Omental fat pad (tissue), 4 donors: ENCODE data around the gene ZFYVE28. TPM values are rescaled to one million over a fixed set of nuclear protein-coding genes. Genes with fewer than 3 reads are reported as not detected.

Experiments used
- ATAC-seq: fragments of 150-250 bp; one replicate; pipeline ENCODE4 v1.9.1; 2016; ENCODE audit warnings: mild to moderate bottlenecking, moderate library complexity; ENCODE audit not compliant: low FRiP score
- DNase-seq: peaks from one replicate; pipeline ENCODE4 v3.0.0-alpha.2; 2019; ENCODE audit warnings: low spot score
- total RNA-seq, 4 donors: library from RNA; depleted of rRNA; stranded (reverse); fragments of >200 nt; gene quantifications; one replicate each; pipeline ENCODE4 v1.1.0, GENCODE V29; 2016
- TF ChIP-seq, protein P1 (sequence below), 3 donors: fragments of 450-650 bp; IDR thresholded peaks; one replicate each; pipeline ENCODE4 v1.5.1; 2016 to 2017; ENCODE audit warnings: antibody characterized with exemption in 3 of 3, mild to moderate bottlenecking in 3 of 3, moderate library complexity in 2 of 3

ZFYVE28 gene
- total RNA-seq, 4 donors from 2014 or later: 7.1 to 24.5 (median 16.7) TPM

DNA sequence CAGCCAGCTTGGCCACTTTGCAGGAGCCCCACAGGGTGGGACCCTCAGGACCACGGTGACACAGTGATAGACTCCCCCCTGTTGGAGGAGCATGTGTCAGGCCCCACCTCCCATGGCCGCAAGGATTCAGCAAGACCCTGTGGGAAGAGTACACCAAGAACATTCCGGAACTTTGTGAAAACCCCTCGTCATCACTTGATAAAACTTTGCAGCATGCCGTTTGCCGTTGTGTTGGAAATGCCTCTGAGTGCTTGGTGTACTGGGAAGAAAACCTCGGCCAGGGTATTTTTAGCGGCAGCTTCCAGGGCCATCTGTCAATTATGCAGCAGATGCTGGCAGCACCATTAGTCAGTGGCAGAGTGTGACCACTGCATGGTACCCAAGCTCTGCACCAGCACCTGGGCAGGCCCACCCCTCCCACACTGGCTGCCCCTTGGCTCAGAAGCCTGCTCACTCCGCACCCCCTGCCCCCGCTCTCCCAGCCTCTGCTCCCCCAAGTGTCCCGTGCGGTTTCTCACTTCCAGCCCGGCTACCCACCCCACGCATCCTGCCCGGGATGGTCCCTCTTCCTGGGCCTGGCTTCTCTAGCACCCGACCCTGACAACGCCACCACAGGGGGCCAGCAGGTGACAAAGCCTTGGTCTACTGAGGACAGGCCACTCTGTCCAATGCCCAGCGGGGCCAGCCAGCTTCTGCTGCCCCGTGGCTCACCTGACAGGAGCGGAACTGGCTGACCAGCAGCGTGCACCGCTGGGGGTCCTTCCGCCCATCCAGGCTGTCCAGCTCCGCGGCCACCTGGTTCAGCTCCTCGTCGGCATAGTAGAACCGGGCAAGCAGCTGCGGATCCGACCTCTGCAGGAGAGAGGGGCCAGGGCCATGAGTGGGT, 65.0 kb downstream of the ZFYVE28 start:
- TF ChIP-seq, protein P1, sequence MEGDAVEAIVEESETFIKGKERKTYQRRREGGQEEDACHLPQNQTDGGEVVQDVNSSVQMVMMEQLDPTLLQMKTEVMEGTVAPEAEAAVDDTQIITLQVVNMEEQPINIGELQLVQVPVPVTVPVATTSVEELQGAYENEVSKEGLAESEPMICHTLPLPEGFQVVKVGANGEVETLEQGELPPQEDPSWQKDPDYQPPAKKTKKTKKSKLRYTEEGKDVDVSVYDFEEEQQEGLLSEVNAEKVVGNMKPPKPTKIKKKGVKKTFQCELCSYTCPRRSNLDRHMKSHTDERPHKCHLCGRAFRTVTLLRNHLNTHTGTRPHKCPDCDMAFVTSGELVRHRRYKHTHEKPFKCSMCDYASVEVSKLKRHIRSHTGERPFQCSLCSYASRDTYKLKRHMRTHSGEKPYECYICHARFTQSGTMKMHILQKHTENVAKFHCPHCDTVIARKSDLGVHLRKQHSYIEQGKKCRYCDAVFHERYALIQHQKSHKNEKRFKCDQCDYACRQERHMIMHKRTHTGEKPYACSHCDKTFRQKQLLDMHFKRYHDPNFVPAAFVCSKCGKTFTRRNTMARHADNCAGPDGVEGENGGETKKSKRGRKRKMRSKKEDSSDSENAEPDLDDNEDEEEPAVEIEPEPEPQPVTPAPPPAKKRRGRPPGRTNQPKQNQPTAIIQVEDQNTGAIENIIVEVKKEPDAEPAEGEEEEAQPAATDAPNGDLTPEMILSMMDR (IDR thresholded peaks at IDR 0.05): no peak
- DNase-seq: no peak
- no peak for ATAC-seq

DNA sequence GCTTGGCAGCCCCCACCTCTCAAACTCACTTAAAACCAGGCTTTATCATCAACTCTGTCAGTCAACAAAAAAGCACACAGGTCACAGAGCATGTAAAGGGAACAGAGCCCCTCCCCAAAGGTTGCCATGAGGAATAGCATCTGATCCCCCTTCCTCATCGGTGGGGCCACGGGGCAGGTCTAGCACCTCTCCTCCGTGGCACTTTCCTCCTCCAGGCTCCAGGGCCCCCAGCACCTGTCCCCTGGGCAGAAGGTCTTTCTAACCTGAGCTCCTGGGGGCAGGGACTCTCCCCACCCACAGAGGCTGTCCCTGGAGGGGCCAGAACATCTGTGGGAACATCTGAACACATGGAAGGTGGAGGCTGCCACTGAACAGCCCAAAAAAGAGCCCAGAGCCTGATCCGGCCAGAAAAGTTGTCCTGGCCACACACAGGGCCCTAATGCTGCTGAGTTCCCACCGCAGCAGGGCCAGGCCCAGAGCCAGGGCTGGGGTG, 65.7 kb downstream of the ZFYVE28 start:
- ATAC-seq (no peak), DNase-seq (no peak)
- TF ChIP-seq, protein P1 (IDR thresholded peaks at IDR 0.05): no peak

DNA sequence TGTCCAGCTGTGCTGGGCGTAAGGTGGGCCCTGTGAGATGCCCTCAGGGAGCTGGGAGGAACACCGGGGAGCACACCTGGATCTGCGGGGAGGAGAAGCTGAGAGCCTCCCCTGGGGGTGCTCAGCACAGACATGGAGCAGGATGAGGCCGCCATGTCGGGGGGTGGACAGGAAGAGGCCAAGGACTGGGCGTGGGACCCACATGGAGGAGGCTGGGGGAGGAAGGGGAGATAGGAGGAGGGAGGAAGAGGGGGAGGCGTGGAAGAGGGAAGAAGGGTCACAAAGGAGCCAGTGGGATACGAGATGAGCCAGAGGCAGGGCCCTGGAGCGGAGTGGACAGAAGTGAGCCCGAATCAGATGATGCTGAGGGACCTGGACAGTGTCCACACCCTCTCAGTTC, 66.3 kb downstream of the ZFYVE28 start:
- TF ChIP-seq, protein P1 (IDR thresholded peaks at IDR 0.05): no peak
- no peak for ATAC-seq
- DNase-seq: peak; percentile 14

DNA sequence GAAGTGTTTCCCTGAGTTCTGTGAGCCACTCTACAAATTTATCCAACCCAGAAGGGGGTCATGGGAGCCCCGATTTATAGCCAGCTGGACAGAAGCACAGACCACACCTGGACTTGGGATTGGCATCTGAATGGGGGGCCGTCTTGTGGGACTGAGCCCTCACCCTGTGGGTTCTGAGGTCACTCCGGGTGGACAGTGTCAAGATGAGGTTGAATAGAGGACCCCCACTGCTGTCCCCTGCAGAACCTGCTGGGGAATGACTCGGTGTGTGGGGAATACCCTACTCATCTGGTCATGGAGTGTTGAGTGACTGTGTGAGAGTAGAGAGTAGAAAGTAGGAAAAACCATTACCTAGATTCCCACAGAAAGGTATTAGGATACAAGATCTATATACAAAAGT, 67.5 kb downstream of the ZFYVE28 start:
- peak; percentile 14 for DNase-seq
- TF ChIP-seq, protein P1 (IDR thresholded peaks at IDR 0.05): no peak
- ATAC-seq: no peak

DNA sequence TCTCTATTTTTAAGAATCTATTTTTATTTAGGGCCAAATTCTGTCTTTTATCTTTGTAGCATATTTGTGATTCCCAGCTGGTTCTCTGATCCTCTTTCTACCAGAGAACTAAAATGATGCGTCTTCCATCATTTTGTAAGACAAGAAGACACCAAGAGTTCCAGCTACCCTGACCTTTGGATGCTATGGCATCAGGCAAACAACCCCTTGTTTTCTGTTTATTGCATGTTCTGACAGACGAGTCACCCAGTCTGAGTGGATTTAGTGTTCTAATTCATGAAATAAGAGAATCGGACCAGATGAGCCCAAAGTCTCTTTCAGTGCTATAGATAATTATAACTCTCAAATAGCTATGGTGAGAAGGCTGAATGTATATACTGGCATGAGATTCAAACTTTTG, 69.7 kb downstream of the ZFYVE28 start:
- ATAC-seq (no peak), DNase-seq (no peak)
- TF ChIP-seq, protein P1 (IDR thresholded peaks at IDR 0.05): no peak

DNA sequence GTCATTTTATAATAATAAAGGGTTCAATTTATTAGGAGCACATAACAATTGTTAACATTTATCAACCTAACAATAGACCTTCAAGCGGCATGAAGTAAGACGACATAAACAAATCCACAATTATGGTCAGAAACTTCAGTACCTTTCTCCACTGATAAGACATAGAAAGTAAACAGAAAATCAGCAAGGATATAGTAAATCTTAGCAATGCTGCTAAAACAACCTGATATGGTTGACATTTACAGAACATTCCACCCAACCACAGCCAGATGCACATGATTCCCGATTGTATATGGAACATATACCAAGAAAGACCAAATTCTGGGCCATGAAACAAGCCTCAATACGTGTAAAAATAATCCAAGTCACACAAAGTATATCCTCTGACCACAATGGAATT, 71.3 kb downstream of the ZFYVE28 start:
- TF ChIP-seq, protein P1 (IDR thresholded peaks at IDR 0.05): no peak
- ATAC-seq (no peak), DNase-seq (no peak)

DNA sequence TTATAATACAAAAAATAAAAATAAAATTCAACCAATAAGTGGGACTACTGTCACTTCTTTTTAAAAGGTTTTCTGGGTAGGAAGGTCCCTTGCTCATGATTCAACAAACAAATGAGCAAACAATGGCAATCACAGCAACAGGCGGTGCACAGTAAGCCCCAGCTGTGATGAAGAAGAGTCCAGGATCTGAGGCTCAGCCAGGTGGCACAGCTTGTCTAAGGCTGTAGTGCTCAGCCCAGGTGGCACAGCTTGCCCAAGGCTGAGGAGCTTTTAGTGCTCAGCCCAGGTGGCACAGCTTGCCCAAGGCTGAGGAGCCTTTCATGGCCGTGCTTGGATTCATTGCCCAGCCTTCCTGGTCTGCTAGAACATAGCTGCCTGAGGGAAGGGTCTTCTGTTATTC, 75.0 kb downstream of the ZFYVE28 start:
- ATAC-seq (no peak), DNase-seq (no peak)
- TF ChIP-seq, protein P1 (IDR thresholded peaks at IDR 0.05): no peak
